IMR-90 (cell line): ENCODE data around the gene TRIM62. TPM values are rescaled to one million over a fixed set of nuclear protein-coding genes. Genes with fewer than 3 reads are reported as not detected.

Experiments used
- ATAC-seq: fragments of 200-7000 bp; cut with Tn5 transposase; 2 replicates; pipeline ENCODE4 v1.9.1; 2020; ENCODE audit warnings: low read depth, mild to moderate bottlenecking, moderate library complexity
- BruUV-seq: library from RNA; stranded (reverse); fragments of 400-500 nt; replicated peaks from 2 replicates; lab custom pipeline; 2021; lab: Mats Ljungman, UMichigan
- CTCF ChIA-PET: fragments of 300-600 bp; formaldehyde crosslinking; extraction: SDS; loops from one replicate; lab custom pipeline; 2021; ENCODE audit warnings: antibody characterized with exemption; lab: Yijun Ruan, JAX
- POLR2A ChIA-PET: fragments of 300-600 bp; sonication (Branson Sonifier 250); formaldehyde crosslinking; loops from one replicate; lab custom pipeline; 2022; ENCODE audit warnings: antibody characterized with exemption; ENCODE audit not compliant: unreplicated experiment; lab: Charles Lee
- DNase-seq: peaks from one replicate; pipeline ENCODE4 v3.0.0; 2013
- H2AFZ ChIP-seq: replicated peaks from 2 replicates; pipeline ENCODE3; 2013; ENCODE audit warnings: low read length, mild to moderate bottlenecking; ENCODE audit not compliant: poor library complexity
- H2AK5ac ChIP-seq: 2 replicates; pipeline ENCODE4 v1.6.1; 2013; ENCODE audit warnings: low read depth, low read length, inconsistent platforms
- H2AK9ac ChIP-seq: replicated peaks from 2 replicates; pipeline ENCODE3; 2013; ENCODE audit warnings: mild to moderate bottlenecking, low read depth, low read length, moderate library complexity; ENCODE audit not compliant: poor library complexity
- H2BK120ac ChIP-seq: 2 replicates; pipeline ENCODE4 v1.6.1; 2013; ENCODE audit warnings: low read depth, low read length, inconsistent platforms
- H2BK15ac ChIP-seq: 3 replicates; pipeline ENCODE4 v1.6.1; 2013; ENCODE audit warnings: low read depth, low read length, inconsistent platforms
- H2BK20ac ChIP-seq: 2 replicates; pipeline ENCODE4 v1.6.1; 2013; ENCODE audit warnings: low read depth, mild to moderate bottlenecking, inconsistent platforms, low read length, moderate library complexity
- H2BK5ac ChIP-seq: 2 replicates; pipeline ENCODE4 v1.6.1; 2013; ENCODE audit warnings: mild to moderate bottlenecking, low read depth, low read length, inconsistent platforms; ENCODE audit not compliant: poor library complexity, severe bottlenecking
- H3K14ac ChIP-seq: replicated peaks from 2 replicates; pipeline ENCODE4 v1.6.1; 2013; ENCODE audit warnings: low read depth, low read length, inconsistent platforms
- H3K18ac ChIP-seq: 2 replicates; pipeline ENCODE4 v1.6.1; 2013; ENCODE audit warnings: low read depth, low read length, control low read depth
- H3K23ac ChIP-seq: 2 replicates; pipeline ENCODE4 v1.6.1; 2013; ENCODE audit warnings: low read depth, low read length, inconsistent platforms
- H3K27ac ChIP-seq: 2 replicates; pipeline ENCODE4 v1.5.1; 2013; ENCODE audit warnings: mild to moderate bottlenecking, control low read depth, low read length; ENCODE audit not compliant: insufficient read depth
- H3K27me3 ChIP-seq: 2 replicates; pipeline ENCODE4 v1.6.1; 2013; ENCODE audit warnings: low read length; ENCODE audit not compliant: control insufficient read depth, insufficient read depth
- H3K36me3 ChIP-seq: 2 replicates; pipeline ENCODE4 v1.6.1; 2013; ENCODE audit warnings: low read length, mixed read lengths; ENCODE audit not compliant: control insufficient read depth, insufficient read depth
- H3K4ac ChIP-seq: 2 replicates; pipeline ENCODE4 v1.6.1; 2013; ENCODE audit warnings: low read depth, low read length, inconsistent platforms
- H3K4me1 ChIP-seq: 2 replicates; pipeline ENCODE4 v1.6.1; 2013; ENCODE audit warnings: low read length, mixed read lengths; ENCODE audit not compliant: control insufficient read depth, insufficient read depth
- H3K4me2 ChIP-seq: 2 replicates; pipeline ENCODE4 v1.6.1; 2013; ENCODE audit warnings: low read depth, mild to moderate bottlenecking, control low read depth, low read length, moderate library complexity
- H3K4me3 ChIP-seq: 2 replicates; pipeline ENCODE4 v1.5.1; 2013; ENCODE audit warnings: low read depth, mild to moderate bottlenecking, control low read depth, low read length, moderate library complexity; ENCODE audit not compliant: insufficient read depth
- H3K56ac ChIP-seq: 2 replicates; pipeline ENCODE4 v1.6.1; 2013; ENCODE audit warnings: low read length, inconsistent platforms; ENCODE audit not compliant: insufficient read depth; ENCODE audit errors: extremely low read depth
- H3K79me1 ChIP-seq, 2 experiments: 2 replicates each; pipeline ENCODE4 v1.6.1; 2013; ENCODE audit warnings: low read length in 2 of 2, inconsistent platforms in 1 of 2, low read depth in 1 of 2
- H3K9ac ChIP-seq: 2 replicates; pipeline ENCODE4 v1.6.1; 2013; ENCODE audit warnings: low read depth, low read length, control low read depth
- H3K9me1 ChIP-seq: 2 replicates; pipeline ENCODE4 v1.6.1; 2013; ENCODE audit warnings: low read length, inconsistent platforms; ENCODE audit not compliant: insufficient read depth
- H3K9me3 ChIP-seq: 2 replicates; pipeline ENCODE4 v1.6.1; 2013; ENCODE audit warnings: low read length; ENCODE audit not compliant: control insufficient read depth, insufficient read depth
- H4K20me1 ChIP-seq: 2 replicates; pipeline ENCODE4 v1.6.1; 2013; ENCODE audit warnings: low read length, inconsistent platforms; ENCODE audit not compliant: insufficient read depth
- H4K5ac ChIP-seq: 2 replicates; pipeline ENCODE4 v1.6.1; 2013; ENCODE audit warnings: mild to moderate bottlenecking, low read depth, low read length, control low read depth
- H4K8ac ChIP-seq, 2 experiments: 2 replicates each; pipeline ENCODE4 v1.6.1; 2013; ENCODE audit warnings: low read depth in 2 of 2, low read length in 2 of 2, control low read depth in 1 of 2, inconsistent platforms in 1 of 2
- H4K91ac ChIP-seq: 2 replicates; pipeline ENCODE4 v1.6.1; 2013; ENCODE audit warnings: low read depth, low read length, inconsistent platforms; ENCODE audit not compliant: insufficient read depth
- USF2 ChIP-seq: fragments of 150-350 bp; IDR thresholded peaks from 2 replicates; pipeline ENCODE4 v1.6.1; 2017; ENCODE audit warnings: mild to moderate bottlenecking, antibody characterized with exemption, low read length, low read depth
- WGBS, 2 experiments: methylation state at CpG; one replicate each; pipeline versions ENCODE4 v1.1.5 to v1.1.7; 2013; ENCODE audit warnings: missing lambda C conversion rate in 2 of 2; ENCODE audit not compliant: insufficient read length in 1 of 2; ENCODE audit errors: extremely low coverage in 2 of 2; 5-methylcytosine and 5-hydroxymethylcytosine counted together
- dilution Hi-C: fragments of 300-500 bp; cut with HindIII; formaldehyde crosslinking; loops from one replicate; pipeline ENCODE4 v1.14.3; 2018; ENCODE audit warnings: low sequenced_read_pairs; ENCODE audit not compliant: unreplicated experiment
- in situ Hi-C: fragments of 300-500 bp; cut with MboI; formaldehyde crosslinking; loops from 3 replicates; pipeline ENCODE4 v1.14.3; 2019; ENCODE audit warnings: low sequenced_read_pairs, inconsistent platforms, mixed read lengths
- intact Hi-C: fragments of 100-400 bp; cut with micrococcal nuclease; formaldehyde crosslinking; loops from 2 replicates; pipeline ENCODE4 v1.10.0; 2022
- polyA plus RNA-seq, 3 experiments: library from polyadenylated mRNA; depleted of rRNA; stranded (reverse); fragments of >200 nt; gene quantifications; 2 replicates each; pipeline ENCODE4 v1.2.3, GENCODE V29; 2012; ENCODE audit warnings: low replicate concordance in 1 of 3
- total RNA-seq: library from RNA; depleted of rRNA; stranded (reverse); fragments of >200 nt; gene quantifications from 2 replicates; pipeline ENCODE4 v1.2.3, GENCODE V29; 2012

TRIM62 gene
- total and polyA plus RNA-seq, 2 of the 4 experiments (the other 2 are of a cell fraction): 3.0 to 11.1 TPM

DNA sequence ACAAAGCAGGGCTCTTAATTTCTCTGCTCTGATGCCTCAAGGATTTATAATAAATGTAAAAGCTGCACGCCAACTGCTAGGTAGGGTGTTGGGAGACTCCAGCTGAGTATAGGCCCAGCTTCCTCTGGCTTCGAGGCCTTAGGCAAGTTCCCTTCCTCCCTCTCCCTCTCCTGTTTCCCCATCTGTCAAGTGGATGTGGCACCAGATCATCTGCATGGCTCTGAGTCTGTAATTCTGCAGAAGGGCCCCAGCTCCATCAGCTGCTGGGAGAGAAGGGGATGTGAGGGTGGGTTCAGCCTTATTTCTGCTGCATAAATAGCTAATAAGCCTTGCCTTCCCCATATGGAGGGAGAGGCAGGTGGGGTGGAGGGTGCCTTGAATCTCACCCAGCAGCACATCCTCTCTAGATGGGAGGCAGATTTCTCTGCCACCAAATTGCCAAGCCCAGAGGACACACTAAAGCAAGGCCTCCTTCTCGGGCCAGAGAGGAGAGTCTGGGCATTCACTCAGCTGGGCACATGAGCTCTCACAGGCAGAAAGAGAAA is 3.8 kb downstream of the TRIM62 start:
- Histone ChIP-seq H2BK15ac (no peak overlapping the region), H2BK5ac (no peak overlapping the region), H3K14ac (no peak overlapping the region), H3K27me3 (no peaks in the 10 kb centered on the region), H3K4me3 (no peak overlapping the region), H3K4me2 (no peak overlapping the region), H3K36me3 (0 out of 2 replicates have a peak, but pooled peaks cover 6% of the 10 kb centered on the region), H3K9ac (no peak overlapping the region), H3K18ac (no peak overlapping the region), H3K9me1 (peaks cover 30% of the 10 kb centered on the region), H3K4ac (no peak overlapping the region), H2AFZ (no peak overlapping the region), H2AK5ac (no peak overlapping the region), H3K79me1 (peaks cover 12 to 68% of the 10 kb centered on the region in 2 experiments), H3K56ac (no peak overlapping the region), H4K20me1 (peaks cover 21% of the 10 kb centered on the region), H3K27ac (no peak overlapping the region), H3K4me1 (peaks cover 9% of the 10 kb centered on the region), H2BK20ac (no peak overlapping the region), H3K23ac (no peak overlapping the region), H4K5ac (no peak overlapping the region), H4K8ac (no peak overlapping the region), H2BK120ac (no peak overlapping the region), H4K91ac (no peak overlapping the region), H2AK9ac (no peak overlapping the region), H3K9me3 (no peaks in the 10 kb centered on the region)
- BruUV-seq: no TSS peak
- intact Hi-C loops (no loop called here), in situ Hi-C loops (no loop called here), dilution Hi-C loops (no loop called here)
- no CpG with 5 or more reads among the region's 3 CpGs for WGBS, 2 experiments
- ATAC-seq: no peak
- ChIA-PET POLR2A (no interaction called here), CTCF (no interaction called here)
- DNase-seq: no peak
- no peak for TF ChIP-seq USF2
